ENCODE results near the gene MX2.

DNA sequence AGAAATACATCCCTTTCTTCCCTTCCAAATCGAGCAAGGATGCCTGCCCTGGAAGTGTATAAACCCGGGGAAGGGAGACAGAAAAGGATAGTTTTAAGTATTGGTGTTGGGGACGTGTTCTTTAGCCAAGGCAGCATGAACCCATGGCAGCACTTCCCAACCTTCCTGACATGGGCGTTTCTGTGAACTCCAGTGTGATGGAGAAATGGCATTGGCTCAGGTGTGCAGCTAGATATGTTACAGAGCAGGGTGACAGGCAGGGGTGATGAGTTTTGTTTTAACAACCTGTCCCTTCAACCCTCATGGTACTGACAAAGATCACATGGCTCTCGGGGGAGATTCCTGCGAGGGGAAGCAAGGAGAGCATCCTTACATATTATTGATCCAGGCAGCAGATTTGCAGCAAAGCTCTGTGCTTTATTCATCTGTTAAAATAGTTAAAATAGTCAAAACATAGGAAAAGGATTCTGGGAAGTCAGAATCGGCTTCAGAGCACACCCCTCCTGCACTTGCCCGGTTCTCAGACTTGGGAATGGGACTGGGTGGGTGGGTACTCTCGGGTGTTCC is 68.2 kb downstream of the MX2 start:
- TF ChIP-seq, protein P1, sequence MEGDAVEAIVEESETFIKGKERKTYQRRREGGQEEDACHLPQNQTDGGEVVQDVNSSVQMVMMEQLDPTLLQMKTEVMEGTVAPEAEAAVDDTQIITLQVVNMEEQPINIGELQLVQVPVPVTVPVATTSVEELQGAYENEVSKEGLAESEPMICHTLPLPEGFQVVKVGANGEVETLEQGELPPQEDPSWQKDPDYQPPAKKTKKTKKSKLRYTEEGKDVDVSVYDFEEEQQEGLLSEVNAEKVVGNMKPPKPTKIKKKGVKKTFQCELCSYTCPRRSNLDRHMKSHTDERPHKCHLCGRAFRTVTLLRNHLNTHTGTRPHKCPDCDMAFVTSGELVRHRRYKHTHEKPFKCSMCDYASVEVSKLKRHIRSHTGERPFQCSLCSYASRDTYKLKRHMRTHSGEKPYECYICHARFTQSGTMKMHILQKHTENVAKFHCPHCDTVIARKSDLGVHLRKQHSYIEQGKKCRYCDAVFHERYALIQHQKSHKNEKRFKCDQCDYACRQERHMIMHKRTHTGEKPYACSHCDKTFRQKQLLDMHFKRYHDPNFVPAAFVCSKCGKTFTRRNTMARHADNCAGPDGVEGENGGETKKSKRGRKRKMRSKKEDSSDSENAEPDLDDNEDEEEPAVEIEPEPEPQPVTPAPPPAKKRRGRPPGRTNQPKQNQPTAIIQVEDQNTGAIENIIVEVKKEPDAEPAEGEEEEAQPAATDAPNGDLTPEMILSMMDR (conservative IDR thresholded peaks at IDR 0.05; ENCODE audit: low read depth, low read length) = no peak
- TF ChIP-seq EZH2 (IDR thresholded peaks at IDR 0.05; ENCODE audit: low read length, unreplicated experiment) (no peak), EZH2phosphoT487 (IDR thresholded peaks at IDR 0.05; ENCODE audit: borderline replicate concordance, low read length) (no peak)
